Gastrocnemius medialis (tissue), 4 donors: ENCODE measurements around the gene NFX1.

ENCODE experiments used
- POLR2A ChIP-seq, 2 donors: fragments of 450-650 bp; IDR thresholded peaks; one replicate each; pipeline ENCODE4 v1.6.1; 2017; ENCODE audit warnings: antibody characterized with exemption in 2 of 2, mild to moderate bottlenecking in 2 of 2, moderate library complexity in 2 of 2
- TF ChIP-seq, protein P1 (sequence below), 5 experiments: fragments of 450-650 bp in 3 of 5; fragments of 200-600 bp in 2 of 5; sonication (generic) in 2 of 5; IDR thresholded peaks in 4 of 5; conservative IDR thresholded peaks in 1 of 5; 1 replicate in 4 of 5; 2 replicates in 1 of 5; pipeline ENCODE4 v1.5.1; 2016 to 2019; ENCODE audit warnings: antibody characterized with exemption in 5 of 5, mild to moderate bottlenecking in 3 of 5, moderate library complexity in 3 of 5

DNA sequence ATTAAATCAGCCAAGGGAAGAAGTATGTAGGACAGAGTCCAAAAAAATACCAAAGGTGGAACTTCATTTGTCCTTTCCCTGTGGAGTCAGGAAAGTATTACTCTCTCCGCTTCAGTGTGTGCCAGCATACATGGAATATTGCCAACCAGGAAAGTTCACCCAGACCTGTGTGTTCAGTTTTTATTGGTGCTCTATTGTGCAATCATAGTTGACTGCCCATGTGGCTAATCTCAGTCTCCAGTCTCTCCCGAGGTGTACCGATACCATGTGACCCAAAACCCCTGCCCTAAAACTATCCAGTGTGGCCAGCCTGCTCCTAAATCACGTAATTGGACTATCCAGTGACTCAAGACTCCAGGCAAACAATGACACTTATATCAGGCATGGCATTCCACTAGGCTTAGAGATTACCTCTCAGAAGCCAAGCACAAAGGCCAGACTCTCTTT lies 38.8 kb downstream of the NFX1 start:
- TF ChIP-seq, protein P1, sequence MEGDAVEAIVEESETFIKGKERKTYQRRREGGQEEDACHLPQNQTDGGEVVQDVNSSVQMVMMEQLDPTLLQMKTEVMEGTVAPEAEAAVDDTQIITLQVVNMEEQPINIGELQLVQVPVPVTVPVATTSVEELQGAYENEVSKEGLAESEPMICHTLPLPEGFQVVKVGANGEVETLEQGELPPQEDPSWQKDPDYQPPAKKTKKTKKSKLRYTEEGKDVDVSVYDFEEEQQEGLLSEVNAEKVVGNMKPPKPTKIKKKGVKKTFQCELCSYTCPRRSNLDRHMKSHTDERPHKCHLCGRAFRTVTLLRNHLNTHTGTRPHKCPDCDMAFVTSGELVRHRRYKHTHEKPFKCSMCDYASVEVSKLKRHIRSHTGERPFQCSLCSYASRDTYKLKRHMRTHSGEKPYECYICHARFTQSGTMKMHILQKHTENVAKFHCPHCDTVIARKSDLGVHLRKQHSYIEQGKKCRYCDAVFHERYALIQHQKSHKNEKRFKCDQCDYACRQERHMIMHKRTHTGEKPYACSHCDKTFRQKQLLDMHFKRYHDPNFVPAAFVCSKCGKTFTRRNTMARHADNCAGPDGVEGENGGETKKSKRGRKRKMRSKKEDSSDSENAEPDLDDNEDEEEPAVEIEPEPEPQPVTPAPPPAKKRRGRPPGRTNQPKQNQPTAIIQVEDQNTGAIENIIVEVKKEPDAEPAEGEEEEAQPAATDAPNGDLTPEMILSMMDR (IDR thresholded peaks at IDR 0.05 in 4 of 5, conservative IDR thresholded peaks at IDR 0.05 in 1 of 5) = no peak
- TF ChIP-seq POLR2A (IDR thresholded peaks at IDR 0.05) = no peak
